ENCODE measurements around the gene FAU.

FAU gene

GRCh38 chr11:65127473-65128181, 5.7 kb upstream of the FAU start:
- no peak overlapping the region for H3K4me3 ChIP-seq (replicated peaks; ENCODE audit: low read depth, low read length)
- no peaks in the 10 kb centered on the region for H3K27me3 ChIP-seq (replicated peaks; ENCODE audit: control insufficient read depth, insufficient read depth, low read length)
- peaks cover 65% of the 10 kb centered on the region for H3K36me3 ChIP-seq (ENCODE audit: control insufficient read depth, insufficient read depth, low read length)
- TF ChIP-seq, protein P1, sequence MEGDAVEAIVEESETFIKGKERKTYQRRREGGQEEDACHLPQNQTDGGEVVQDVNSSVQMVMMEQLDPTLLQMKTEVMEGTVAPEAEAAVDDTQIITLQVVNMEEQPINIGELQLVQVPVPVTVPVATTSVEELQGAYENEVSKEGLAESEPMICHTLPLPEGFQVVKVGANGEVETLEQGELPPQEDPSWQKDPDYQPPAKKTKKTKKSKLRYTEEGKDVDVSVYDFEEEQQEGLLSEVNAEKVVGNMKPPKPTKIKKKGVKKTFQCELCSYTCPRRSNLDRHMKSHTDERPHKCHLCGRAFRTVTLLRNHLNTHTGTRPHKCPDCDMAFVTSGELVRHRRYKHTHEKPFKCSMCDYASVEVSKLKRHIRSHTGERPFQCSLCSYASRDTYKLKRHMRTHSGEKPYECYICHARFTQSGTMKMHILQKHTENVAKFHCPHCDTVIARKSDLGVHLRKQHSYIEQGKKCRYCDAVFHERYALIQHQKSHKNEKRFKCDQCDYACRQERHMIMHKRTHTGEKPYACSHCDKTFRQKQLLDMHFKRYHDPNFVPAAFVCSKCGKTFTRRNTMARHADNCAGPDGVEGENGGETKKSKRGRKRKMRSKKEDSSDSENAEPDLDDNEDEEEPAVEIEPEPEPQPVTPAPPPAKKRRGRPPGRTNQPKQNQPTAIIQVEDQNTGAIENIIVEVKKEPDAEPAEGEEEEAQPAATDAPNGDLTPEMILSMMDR (IDR thresholded peaks at IDR 0.05; ENCODE audit: insufficient read depth, low read length, poor library complexity, severe bottlenecking) = no peak
- DNase-seq (ENCODE audit: extremely low read depth, insufficient read length) = no peak

DNA sequence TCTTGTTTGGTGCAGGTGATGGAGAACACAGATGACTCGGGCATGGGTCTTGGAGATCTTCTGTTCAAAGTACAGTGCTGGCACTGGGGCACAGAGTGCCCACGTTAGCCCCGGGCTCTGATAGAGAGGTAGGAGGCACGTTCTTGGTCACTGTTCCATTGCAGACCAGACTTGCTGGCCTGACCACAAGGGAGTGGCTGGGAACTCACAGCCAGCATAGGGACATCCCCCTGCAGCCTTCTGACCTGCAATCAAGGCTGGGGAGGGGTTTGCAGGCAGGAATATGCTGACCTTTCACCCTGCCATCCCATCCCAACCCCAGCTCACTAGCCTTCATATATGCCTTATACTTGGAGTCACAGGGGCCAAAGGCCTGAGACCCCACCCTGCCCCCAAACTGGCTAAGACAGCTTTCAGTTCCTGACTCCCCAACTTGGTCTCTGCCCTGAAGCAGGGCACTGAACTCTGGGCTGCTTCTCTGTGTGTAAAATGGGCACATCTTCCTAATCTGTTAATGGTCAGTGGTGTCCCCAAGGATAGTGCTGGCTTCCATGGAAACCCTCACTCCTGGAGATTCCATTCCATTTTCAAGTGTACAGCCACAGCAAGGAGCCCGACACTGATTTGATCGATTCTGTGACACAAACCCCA, 4.8 kb upstream of the FAU start:
- Histone ChIP-seq H3K36me3 (ENCODE audit: control insufficient read depth, insufficient read depth, low read length) (peaks cover 60% of the 10 kb centered on the region), H3K27me3 (replicated peaks; ENCODE audit: control insufficient read depth, insufficient read depth, low read length) (no peaks in the 10 kb centered on the region), H3K4me3 (replicated peaks; ENCODE audit: low read depth, low read length) (no peak overlapping the region)
- DNase-seq (ENCODE audit: extremely low read depth, insufficient read length) = no peak
- TF ChIP-seq, protein P1 (IDR thresholded peaks at IDR 0.05; ENCODE audit: insufficient read depth, low read length, poor library complexity, severe bottlenecking) = no peak

- H3K4me3 ChIP-seq (replicated peaks; ENCODE audit: low read depth, low read length) = no peak overlapping the region
- TF ChIP-seq, protein P1 (IDR thresholded peaks at IDR 0.05; ENCODE audit: insufficient read depth, low read length, poor library complexity, severe bottlenecking) = no peak
- DNase-seq (ENCODE audit: extremely low read depth, insufficient read length) = no peak
- no peaks in the 10 kb centered on the region for H3K27me3 ChIP-seq (replicated peaks; ENCODE audit: control insufficient read depth, insufficient read depth, low read length)
- peaks cover 50% of the 10 kb centered on the region for H3K36me3 ChIP-seq (ENCODE audit: control insufficient read depth, insufficient read depth, low read length)
Measured at GRCh38 chr11:65125197-65126056, 3.5 kb upstream of the FAU start.

- Histone ChIP-seq H3K36me3 (ENCODE audit: control insufficient read depth, insufficient read depth, low read length) (peaks cover 48% of the 10 kb centered on the region), H3K27me3 (replicated peaks; ENCODE audit: control insufficient read depth, insufficient read depth, low read length) (no peaks in the 10 kb centered on the region), H3K4me3 (replicated peaks; ENCODE audit: low read depth, low read length) (no peak overlapping the region)
- no peak for DNase-seq (ENCODE audit: extremely low read depth, insufficient read length)
- TF ChIP-seq, protein P1 (IDR thresholded peaks at IDR 0.05; ENCODE audit: insufficient read depth, low read length, poor library complexity, severe bottlenecking) = no peak
Measured at GRCh38 chr11:65124480-65125196, 2.7 kb upstream of the FAU start.

- peak overlapping the region; percentile 92 for H3K4me3 ChIP-seq (replicated peaks; ENCODE audit: low read depth, low read length)
- no peaks in the 10 kb centered on the region for H3K27me3 ChIP-seq (replicated peaks; ENCODE audit: control insufficient read depth, insufficient read depth, low read length)
- TF ChIP-seq, protein P1 (IDR thresholded peaks at IDR 0.05; ENCODE audit: insufficient read depth, low read length, poor library complexity, severe bottlenecking) = no peak
- H3K36me3 ChIP-seq (ENCODE audit: control insufficient read depth, insufficient read depth, low read length) = peaks cover 31% of the 10 kb centered on the region
- no peak for DNase-seq (ENCODE audit: extremely low read depth, insufficient read length)
Measured at GRCh38 chr11:65121447-65121864, 478 bp downstream of the FAU start.

Measured in GM06990 (cell line).